ENCODE data around the gene WBP1L. TPM values are rescaled to one million over a fixed set of nuclear protein-coding genes. Genes with fewer than 3 reads are reported as not detected.

Gene WBP1L
- total RNA-seq, 1 donor from 2014 or later = 80.8 TPM

DNA sequence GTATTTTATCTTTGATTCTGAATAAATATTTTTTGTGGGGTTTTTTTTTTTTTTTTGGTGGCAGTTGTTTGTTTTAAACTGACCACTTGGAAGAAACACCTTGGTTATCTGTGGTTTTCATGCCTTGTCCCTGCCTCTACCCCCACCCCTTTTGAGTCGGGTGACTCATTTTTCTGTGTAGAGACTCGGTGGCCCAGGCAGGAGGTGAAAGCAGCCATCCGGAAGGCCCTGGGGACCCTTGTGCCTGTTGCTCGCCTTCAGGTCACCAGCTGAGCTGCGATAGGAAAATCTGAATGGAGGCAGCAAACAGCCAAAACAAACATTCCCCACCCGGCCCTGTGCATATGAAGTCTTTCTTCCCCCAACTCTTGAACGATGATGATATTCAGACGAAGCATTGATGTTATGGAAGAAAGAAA lies 70.7 kb downstream of the WBP1L start:
- H3K9me3 ChIP-seq = no peaks in the 10 kb centered on the region
- H3K36me3 ChIP-seq = peaks cover 0 to 43% of the 10 kb centered on the region in 2 donors
- intact Hi-C loops (cut with DNase I) = loop anchor here (10.0 kb wide), 1 partner anchor 170 kb away; the partner anchor contains the start of gene TRIM8
- no peak overlapping the region for H3K4me3 ChIP-seq
- TF ChIP-seq POLR2AphosphoS5 (IDR thresholded peaks at IDR 0.05; ENCODE audit: insufficient read depth in 1 of 2, low read depth in 1 of 2) (no peak), POLR2A (IDR thresholded peaks at IDR 0.05) (no peak), CTCF (IDR thresholded peaks at IDR 0.05) (no peak)
- no peaks in the 10 kb centered on the region for H3K27me3 ChIP-seq
- DNase-seq (ENCODE audit: extremely low spot score in 2 of 2) = no peak
- peak overlapping the region; percentile 87 for H3K27ac ChIP-seq
- peaks cover 51% of the 10 kb centered on the region for H3K4me1 ChIP-seq

DNA sequence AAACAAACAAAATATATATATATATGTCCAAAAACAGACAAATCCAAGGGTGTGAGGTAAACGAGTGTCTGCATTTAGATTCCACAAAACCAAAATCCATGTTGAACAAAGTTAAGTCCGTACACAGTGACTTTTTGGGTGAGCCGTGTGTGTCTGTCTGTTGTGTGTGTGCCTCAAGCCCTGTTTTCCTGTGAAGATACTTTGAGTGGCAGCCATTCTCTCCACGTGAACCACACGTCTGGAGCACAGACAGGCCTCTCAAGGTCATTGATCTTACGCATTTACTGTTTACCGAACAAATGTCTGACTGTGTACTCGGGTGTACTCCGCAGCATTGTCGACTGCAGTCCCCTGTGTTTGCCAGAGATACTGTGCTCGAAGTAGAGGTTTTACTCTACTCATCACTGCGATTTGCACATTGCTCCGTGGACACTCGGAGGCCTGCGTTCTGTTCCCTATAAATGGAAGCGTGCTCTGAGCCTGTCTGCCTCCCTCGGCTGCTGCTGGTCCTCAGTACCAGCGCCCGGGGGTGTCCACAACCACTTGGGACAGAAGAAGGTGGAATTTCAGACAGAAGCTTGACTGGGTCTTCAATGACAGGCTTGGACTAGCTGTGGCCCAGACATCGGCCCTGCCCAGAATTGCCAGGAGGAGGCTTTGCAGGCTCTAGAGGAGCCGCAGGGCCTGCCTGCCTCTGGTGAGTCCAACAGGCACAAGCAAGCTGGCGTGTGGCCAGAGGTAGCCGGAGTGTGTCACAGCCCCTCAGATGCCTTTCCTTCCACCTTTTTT lies 71.3 kb downstream of the WBP1L start:
- no peaks in the 10 kb centered on the region for H3K27me3 ChIP-seq
- H3K4me1 ChIP-seq = peaks cover 51% of the 10 kb centered on the region
- intact Hi-C loops (cut with DNase I) = loop anchor here (5.0 to 10.0 kb wide), 2 partner anchors 73 to 170 kb away; partner anchors contain the start of genes TRIM8 and WBP1L
- peaks cover 0 to 38% of the 10 kb centered on the region in 2 donors for H3K36me3 ChIP-seq
- DNase-seq (ENCODE audit: extremely low spot score in 2 of 2) = no peak
- no peaks in the 10 kb centered on the region for H3K9me3 ChIP-seq
- no peak overlapping the region for H3K4me3 ChIP-seq
- H3K27ac ChIP-seq = peak overlapping the region; percentile 87
- TF ChIP-seq POLR2AphosphoS5 (IDR thresholded peaks at IDR 0.05; ENCODE audit: insufficient read depth in 1 of 2, low read depth in 1 of 2) (no peak), POLR2A (IDR thresholded peaks at IDR 0.05) (no peak), CTCF (IDR thresholded peaks at IDR 0.05) (no peak)

- peaks cover 0 to 33% of the 10 kb centered on the region in 2 donors for H3K36me3 ChIP-seq
- intact Hi-C loops (cut with DNase I) = loop anchor here (5.0 to 10.0 kb wide), 2 partner anchors 74 to 171 kb away; partner anchors contain the start of genes TRIM8 and WBP1L
- H3K4me1 ChIP-seq = peaks cover 51% of the 10 kb centered on the region
- no peaks in the 10 kb centered on the region for H3K27me3 ChIP-seq
- H3K27ac ChIP-seq = peak overlapping the region; percentile 87
- TF ChIP-seq POLR2A (IDR thresholded peaks at IDR 0.05) = peak in 1 of 2 donors; percentile 25
- TF ChIP-seq CTCF (IDR thresholded peaks at IDR 0.05) = no peak
- TF ChIP-seq POLR2AphosphoS5 (IDR thresholded peaks at IDR 0.05; ENCODE audit: insufficient read depth in 1 of 2, low read depth in 1 of 2) = peak; percentile 58 to 68
- H3K4me3 ChIP-seq = no peak overlapping the region
- H3K9me3 ChIP-seq = no peaks in the 10 kb centered on the region
- peak in 1 of 2 donors; percentile 94 for DNase-seq (ENCODE audit: extremely low spot score in 2 of 2)
These were observed 72.2 kb downstream of the WBP1L start for GRCh38 chr10:102815790-102816549.

- Histone ChIP-seq H3K27ac (peak overlapping the region; percentile 87), H3K4me3 (no peak overlapping the region), H3K4me1 (peaks cover 51% of the 10 kb centered on the region), H3K27me3 (no peaks in the 10 kb centered on the region), H3K9me3 (no peaks in the 10 kb centered on the region), H3K36me3 (peaks cover 0 to 21% of the 10 kb centered on the region in 2 donors)
- intact Hi-C loops (cut with DNase I) = loop anchor here (5.0 to 10.0 kb wide), 2 partner anchors 75 to 172 kb away; partner anchors contain the start of genes TRIM8 and WBP1L
- TF ChIP-seq POLR2AphosphoS5 (IDR thresholded peaks at IDR 0.05; ENCODE audit: insufficient read depth in 1 of 2, low read depth in 1 of 2) (no peak), CTCF (IDR thresholded peaks at IDR 0.05) (no peak), POLR2A (IDR thresholded peaks at IDR 0.05) (no peak)
- no peak for DNase-seq (ENCODE audit: extremely low spot score in 2 of 2)
These were observed 73.4 kb downstream of the WBP1L start for GRCh38 chr10:102817175-102817574.

Measured in vagina (tissue), 2 donors.